GM23338 (cell line): ENCODE results near the gene BYSL. TPM values are rescaled to one million over a fixed set of nuclear protein-coding genes. Genes with fewer than 3 reads are reported as not detected.

Experiments
- ATAC-seq: fragments of 200-7000 bp; cut with Tn5 transposase; 3 replicates; pipeline ENCODE4 v1.9.1; 2020
- DNase-seq: peaks from one replicate; pipeline ENCODE4 v3.0.0-alpha.2; 2015; ENCODE audit warnings: low spot score
- H2AFZ ChIP-seq: fragments of 200-600 bp; sonication (generic); 2 replicates; pipeline ENCODE4 v1.8.0; 2016; ENCODE audit warnings: antibody characterized with exemption, mild to moderate bottlenecking, moderate library complexity
- H3F3A ChIP-seq: fragments of 200-600 bp; sonication (generic); replicated peaks from 2 replicates; pipeline ENCODE4 v1.8.0; 2017; ENCODE audit warnings: antibody characterized with exemption, mixed run types, low read depth
- H3K27ac ChIP-seq: fragments of 200-600 bp; sonication (generic); 2 replicates; pipeline ENCODE4 v1.6.1; 2016; ENCODE audit warnings: low read depth
- H3K27me3 ChIP-seq: fragments of 200-600 bp; sonication (generic); 2 replicates; pipeline ENCODE4 v1.8.0; 2016; ENCODE audit warnings: mild to moderate bottlenecking, mixed run types, moderate library complexity; ENCODE audit not compliant: insufficient read depth
- H3K36me3 ChIP-seq: fragments of 200-600 bp; sonication (generic); 2 replicates; pipeline ENCODE4 v1.8.0; 2016; ENCODE audit warnings: mild to moderate bottlenecking; ENCODE audit not compliant: insufficient read depth
- H3K4me1 ChIP-seq: fragments of 200-600 bp; sonication (generic); 2 replicates; pipeline ENCODE4 v1.8.0; 2016; ENCODE audit warnings: mild to moderate bottlenecking, moderate library complexity; ENCODE audit not compliant: insufficient read depth
- H3K4me2 ChIP-seq: fragments of 200-600 bp; sonication (generic); 2 replicates; pipeline ENCODE4 v1.7.1; 2017; ENCODE audit warnings: mixed run types
- H3K4me3 ChIP-seq: fragments of 200-600 bp; sonication (generic); 2 replicates; pipeline ENCODE4 v1.6.1; 2016; ENCODE audit warnings: mixed run types
- H3K79me2 ChIP-seq: fragments of 200-600 bp; sonication (generic); replicated peaks from 2 replicates; pipeline ENCODE4 v1.8.0; 2017; ENCODE audit warnings: mild to moderate bottlenecking; ENCODE audit not compliant: insufficient read depth
- H3K9me2 ChIP-seq: fragments of 200-600 bp; sonication (generic); 2 replicates; pipeline ENCODE4 v1.8.0; 2017; ENCODE audit not compliant: insufficient read depth
- H4K20me1 ChIP-seq: fragments of 200-600 bp; sonication (generic); replicated peaks from 2 replicates; pipeline ENCODE4 v1.8.0; 2017; ENCODE audit warnings: mild to moderate bottlenecking; ENCODE audit not compliant: insufficient read depth
- H3K27ac Mint-ChIP-seq: 2 replicates; pipeline ENCODE4 v1.8.0; 2020; ENCODE audit warnings: inconsistent platforms, mild to moderate bottlenecking, moderate library complexity, mixed read lengths
- H3K27me3 Mint-ChIP-seq: 3 replicates; pipeline ENCODE4 v1.8.0; 2022; ENCODE audit warnings: low read depth, mild to moderate bottlenecking, moderate library complexity, mixed read lengths, inconsistent platforms; ENCODE audit not compliant: insufficient read depth, poor library complexity
- H3K36me3 Mint-ChIP-seq: 3 replicates; pipeline ENCODE4 v1.8.0; 2021; ENCODE audit warnings: low read depth, mild to moderate bottlenecking, inconsistent platforms, moderate library complexity, mixed read lengths
- H3K4me1 Mint-ChIP-seq: 3 replicates; pipeline ENCODE4 v1.8.0; 2020; ENCODE audit warnings: mild to moderate bottlenecking, inconsistent platforms, mixed read lengths
- H3K4me3 Mint-ChIP-seq: 3 replicates; pipeline ENCODE4 v1.8.0; 2021; ENCODE audit warnings: moderate library complexity, mild to moderate bottlenecking, inconsistent platforms, mixed read lengths
- H3K9me3 Mint-ChIP-seq: 3 replicates; pipeline ENCODE4 v1.8.0; 2020; ENCODE audit warnings: moderate library complexity, mild to moderate bottlenecking, inconsistent platforms, mixed read lengths
- EZH2 ChIP-seq: fragments of 200-600 bp; sonication (generic); IDR thresholded peaks from one replicate; pipeline ENCODE4 v1.8.0; 2017; ENCODE audit warnings: antibody characterized with exemption, mild to moderate bottlenecking, low read depth; ENCODE audit not compliant: unreplicated experiment
- REST ChIP-seq: IDR thresholded peaks from one replicate; pipeline ENCODE4 v1.6.1; 2018; ENCODE audit warnings: antibody characterized with exemption; ENCODE audit not compliant: unreplicated experiment
- polyA plus RNA-seq: library from polyadenylated mRNA; unstranded; fragments of >200 nt; fragmentation: Nextera tagmentation; extraction: Ambion mirVana; gene quantifications from 2 replicates; pipeline ENCODE4 v1.2.1, GENCODE V29; 2016
- total RNA-seq: library from RNA; depleted of rRNA; stranded (reverse); fragments of >200 nt; shearing (Covaris generic); gene quantifications from 2 replicates; pipeline ENCODE4 v1.2.3, GENCODE V29; 2014
- TF ChIP-seq, protein P1 (sequence below): fragments of 250-450 bp; sonication (Bioruptor Pico); IDR thresholded peaks from 2 replicates; pipeline ENCODE4 v1.5.0; 2020; ENCODE audit warnings: mild to moderate bottlenecking, moderate library complexity

The BYSL gene
- total and polyA plus RNA-seq, 2 experiments from 2014 or later = 33.7 to 35.3 TPM

DNA sequence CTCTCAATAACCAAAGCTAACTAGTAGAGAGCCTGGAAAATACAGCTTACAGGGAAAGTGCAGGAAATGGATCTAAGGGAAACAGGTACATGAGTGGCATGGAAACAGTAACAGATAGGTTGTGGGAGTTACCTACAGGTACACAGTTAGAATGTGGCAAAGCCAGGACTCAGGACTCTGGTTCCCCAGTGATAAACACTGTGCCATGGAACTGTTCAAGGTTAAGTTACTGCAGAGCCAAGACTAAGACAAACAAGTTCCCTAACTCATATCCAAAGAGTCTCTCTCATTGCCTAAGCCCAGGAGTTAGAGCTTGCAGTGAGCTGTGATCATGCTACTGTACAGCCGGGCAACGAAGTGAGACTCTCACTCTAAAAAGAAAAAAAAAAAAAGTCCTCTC lies 7.0 kb upstream of the BYSL start (continued):
- no peak for TF ChIP-seq REST
- TF ChIP-seq, protein P1, sequence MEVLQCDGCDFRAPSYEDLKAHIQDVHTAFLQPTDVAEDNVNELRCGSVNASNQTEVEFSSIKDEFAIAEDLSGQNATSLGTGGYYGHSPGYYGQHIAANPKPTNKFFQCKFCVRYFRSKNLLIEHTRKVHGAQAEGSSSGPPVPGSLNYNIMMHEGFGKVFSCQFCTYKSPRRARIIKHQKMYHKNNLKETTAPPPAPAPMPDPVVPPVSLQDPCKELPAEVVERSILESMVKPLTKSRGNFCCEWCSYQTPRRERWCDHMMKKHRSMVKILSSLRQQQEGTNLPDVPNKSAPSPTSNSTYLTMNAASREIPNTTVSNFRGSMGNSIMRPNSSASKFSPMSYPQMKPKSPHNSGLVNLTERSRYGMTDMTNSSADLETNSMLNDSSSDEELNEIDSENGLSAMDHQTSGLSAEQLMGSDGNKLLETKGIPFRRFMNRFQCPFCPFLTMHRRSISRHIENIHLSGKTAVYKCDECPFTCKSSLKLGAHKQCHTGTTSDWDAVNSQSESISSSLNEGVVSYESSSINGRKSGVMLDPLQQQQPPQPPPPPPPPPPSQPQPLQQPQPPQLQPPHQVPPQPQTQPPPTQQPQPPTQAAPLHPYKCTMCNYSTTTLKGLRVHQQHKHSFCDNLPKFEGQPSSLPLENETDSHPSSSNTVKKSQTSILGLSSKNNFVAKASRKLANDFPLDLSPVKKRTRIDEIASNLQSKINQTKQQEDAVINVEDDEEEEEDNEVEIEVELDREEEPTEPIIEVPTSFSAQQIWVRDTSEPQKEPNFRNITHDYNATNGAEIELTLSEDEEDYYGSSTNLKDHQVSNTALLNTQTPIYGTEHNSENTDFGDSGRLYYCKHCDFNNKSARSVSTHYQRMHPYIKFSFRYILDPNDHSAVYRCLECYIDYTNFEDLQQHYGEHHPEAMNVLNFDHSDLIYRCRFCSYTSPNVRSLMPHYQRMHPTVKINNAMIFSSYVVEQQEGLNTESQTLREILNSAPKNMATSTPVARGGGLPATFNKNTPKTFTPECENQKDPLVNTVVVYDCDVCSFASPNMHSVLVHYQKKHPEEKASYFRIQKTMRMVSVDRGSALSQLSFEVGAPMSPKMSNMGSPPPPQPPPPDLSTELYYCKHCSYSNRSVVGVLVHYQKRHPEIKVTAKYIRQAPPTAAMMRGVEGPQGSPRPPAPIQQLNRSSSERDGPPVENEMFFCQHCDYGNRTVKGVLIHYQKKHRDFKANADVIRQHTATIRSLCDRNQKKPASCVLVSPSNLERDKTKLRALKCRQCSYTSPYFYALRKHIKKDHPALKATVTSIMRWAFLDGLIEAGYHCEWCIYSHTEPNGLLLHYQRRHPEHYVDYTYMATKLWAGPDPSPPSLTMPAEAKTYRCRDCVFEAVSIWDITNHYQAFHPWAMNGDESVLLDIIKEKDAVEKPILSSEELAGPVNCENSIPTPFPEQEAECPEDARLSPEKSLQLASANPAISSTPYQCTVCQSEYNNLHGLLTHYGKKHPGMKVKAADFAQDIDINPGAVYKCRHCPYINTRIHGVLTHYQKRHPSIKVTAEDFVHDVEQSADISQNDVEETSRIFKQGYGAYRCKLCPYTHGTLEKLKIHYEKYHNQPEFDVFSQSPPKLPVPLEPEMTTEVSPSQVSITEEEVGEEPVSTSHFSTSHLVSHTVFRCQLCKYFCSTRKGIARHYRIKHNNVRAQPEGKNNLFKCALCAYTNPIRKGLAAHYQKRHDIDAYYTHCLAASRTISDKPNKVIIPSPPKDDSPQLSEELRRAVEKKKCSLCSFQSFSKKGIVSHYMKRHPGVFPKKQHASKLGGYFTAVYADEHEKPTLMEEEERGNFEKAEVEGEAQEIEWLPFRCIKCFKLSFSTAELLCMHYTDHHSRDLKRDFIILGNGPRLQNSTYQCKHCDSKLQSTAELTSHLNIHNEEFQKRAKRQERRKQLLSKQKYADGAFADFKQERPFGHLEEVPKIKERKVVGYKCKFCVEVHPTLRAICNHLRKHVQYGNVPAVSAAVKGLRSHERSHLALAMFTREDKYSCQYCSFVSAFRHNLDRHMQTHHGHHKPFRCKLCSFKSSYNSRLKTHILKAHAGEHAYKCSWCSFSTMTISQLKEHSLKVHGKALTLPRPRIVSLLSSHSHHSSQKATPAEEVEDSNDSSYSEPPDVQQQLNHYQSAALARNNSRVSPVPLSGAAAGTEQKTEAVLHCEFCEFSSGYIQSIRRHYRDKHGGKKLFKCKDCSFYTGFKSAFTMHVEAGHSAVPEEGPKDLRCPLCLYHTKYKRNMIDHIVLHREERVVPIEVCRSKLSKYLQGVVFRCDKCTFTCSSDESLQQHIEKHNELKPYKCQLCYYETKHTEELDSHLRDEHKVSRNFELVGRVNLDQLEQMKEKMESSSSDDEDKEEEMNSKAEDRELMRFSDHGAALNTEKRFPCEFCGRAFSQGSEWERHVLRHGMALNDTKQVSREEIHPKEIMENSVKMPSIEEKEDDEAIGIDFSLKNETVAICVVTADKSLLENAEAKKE (CRISPR knock-in tag) = no peak

- Mint-ChIP-seq H3K4me3 (no peak overlapping the region), H3K36me3 (peaks cover 25% of the 10 kb centered on the region), H3K9me3 (no peaks in the 10 kb centered on the region), H3K27me3 (no peaks in the 10 kb centered on the region), H3K27ac (no peak overlapping the region), H3K4me1 (peaks cover 4% of the 10 kb centered on the region)
- TF ChIP-seq EZH2 = no peak
- H2AFZ ChIP-seq = no peak overlapping the region
- peaks cover 5% of the 10 kb centered on the region; the same call in 1 of the 2 replicates for H3K4me1 ChIP-seq
- ATAC-seq (no peak), DNase-seq (no peak)
- H3K9me2 ChIP-seq = no peaks in the 10 kb centered on the region
- peaks cover under 1% of the 10 kb centered on the region; the same call in 1 of the 2 replicates for H3F3A ChIP-seq
- no peak overlapping the region for H3K4me3 ChIP-seq
- no peaks in the 10 kb centered on the region for H3K27me3 ChIP-seq
- no peak overlapping the region for H3K4me2 ChIP-seq
- peaks cover 46% of the 10 kb centered on the region for H3K79me2 ChIP-seq
- no peak overlapping the region for H3K27ac ChIP-seq
- H4K20me1 ChIP-seq = peaks cover 3% of the 10 kb centered on the region; the same call in 1 of the 2 replicates
- H3K36me3 ChIP-seq = peaks cover 5% of the 10 kb centered on the region; the same call in 1 of the 2 replicates
These were observed 6.3 kb upstream of the BYSL start for GRCh38 chr6:41914869-41915530.
